Natural killer cell (primary cell): ENCODE results near the gene RGS12. TPM values are rescaled to one million over a fixed set of nuclear protein-coding genes. Genes with fewer than 3 reads are reported as not detected.

Source experiments
- ATAC-seq, 3 donors: fragments of 150-1000 bp in 2 of 3; fragments of 200-7000 bp in 1 of 3; cut with Tn5 transposase; 1 replicate in 1 of 3; 2 replicates in 2 of 3; pipeline ENCODE4 v1.10.0; 2021; ENCODE audit warnings: mild to moderate bottlenecking in 2 of 3, moderate library complexity in 2 of 3
- DNase-seq, 2 donors: peaks; one replicate each; pipeline versions ENCODE4 v3.0.0 to v3.0.0-alpha.2; 2013 to 2021; ENCODE audit warnings: mixed read lengths in 1 of 2
- H3K27ac ChIP-seq: one replicate; pipeline ENCODE4 v1.5.1; 2013; ENCODE audit warnings: mild to moderate bottlenecking, low read length
- H3K27me3 ChIP-seq: one replicate; pipeline ENCODE4 v1.6.1; 2013; ENCODE audit warnings: low read length; ENCODE audit not compliant: control insufficient read depth, insufficient read depth
- H3K36me3 ChIP-seq: one replicate; pipeline ENCODE4 v1.6.1; 2013; ENCODE audit warnings: low read length; ENCODE audit not compliant: control insufficient read depth, insufficient read depth
- H3K4me1 ChIP-seq: one replicate; pipeline ENCODE4 v1.6.1; 2013; ENCODE audit warnings: low read length; ENCODE audit not compliant: control insufficient read depth, insufficient read depth
- H3K4me3 ChIP-seq: one replicate; pipeline ENCODE4 v1.5.1; 2013; ENCODE audit warnings: low read length
- H3K9me3 ChIP-seq: one replicate; pipeline ENCODE4 v1.6.1; 2013; ENCODE audit warnings: low read length; ENCODE audit not compliant: control insufficient read depth, insufficient read depth
- H3K27ac Mint-ChIP-seq, 2 donors: one replicate each; pipeline ENCODE4 v1.8.0; 2022; ENCODE audit warnings: mild to moderate bottlenecking in 2 of 2, mixed read lengths in 2 of 2, moderate library complexity in 1 of 2
- H3K27me3 Mint-ChIP-seq, 2 donors: one replicate each; pipeline ENCODE4 v1.8.0; 2022; ENCODE audit warnings: low read depth in 2 of 2, mixed read lengths in 2 of 2
- H3K36me3 Mint-ChIP-seq: one replicate; pipeline ENCODE4 v1.8.0; 2022; ENCODE audit warnings: mixed read lengths
- H3K4me1 Mint-ChIP-seq, 2 donors: one replicate each; pipeline ENCODE4 v1.8.0; 2022; ENCODE audit warnings: mixed read lengths in 2 of 2
- H3K4me3 Mint-ChIP-seq: one replicate; pipeline ENCODE4 v1.8.0; 2022; ENCODE audit warnings: mild to moderate bottlenecking, moderate library complexity, mixed read lengths
- H3K9me3 Mint-ChIP-seq, 2 donors: one replicate each; pipeline ENCODE4 v1.8.0; 2022; ENCODE audit warnings: mixed read lengths in 2 of 2
- WGBS: methylation state at CpG from one replicate; pipeline ENCODE4 v1.1.7; 2013; ENCODE audit warnings: missing lambda C conversion rate; ENCODE audit not compliant: insufficient coverage; 5-methylcytosine and 5-hydroxymethylcytosine counted together
- intact Hi-C: fragments of 100-400 bp; cut with micrococcal nuclease; formaldehyde crosslinking; loops from one replicate; pipeline ENCODE4 v1.14.2; 2022
- total RNA-seq, 4 donors: library from RNA; stranded (reverse); fragments of 120-200 nt in 1 of 4; gene quantifications; one replicate each; pipeline versions ENCODE4 v1.2.3 to v1.2.4, GENCODE V29; 2013 to 2022
- TF ChIP-seq, protein P1 (sequence below): fragments of 200-600 bp; IDR thresholded peaks from one replicate; pipeline ENCODE4 v1.8.0; 2022; ENCODE audit warnings: antibody characterized with exemption

RGS12 gene
- total RNA-seq, 3 donors from 2014 or later (not counting 1 experiment from before 2014, with no cell fraction given), result 10.5 to 12.3 (median 10.6) TPM

DNA sequence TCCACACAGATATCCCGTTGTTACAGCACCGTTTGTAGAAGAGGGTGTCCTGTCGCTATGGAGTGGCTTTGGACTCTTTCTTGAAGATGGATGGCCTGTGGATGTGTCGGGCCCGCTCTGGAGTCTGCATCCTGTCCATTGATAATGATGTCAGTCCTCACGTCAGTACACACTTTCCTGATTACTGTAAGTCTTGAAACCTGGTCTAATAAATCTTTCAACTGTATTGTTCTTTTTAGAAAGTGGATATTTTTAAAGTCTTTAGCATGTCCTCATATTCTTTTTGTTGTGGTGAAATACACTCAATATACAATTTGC lies 29.0 kb upstream of the RGS12 start:
- no peaks in the 10 kb centered on the region for H3K27me3 Mint-ChIP-seq
- no peak overlapping the region for H3K4me3 Mint-ChIP-seq
- WGBS, result 85% methylated on average over 6 of the region's 6 CpGs
- no peaks in the 10 kb centered on the region for H3K9me3 Mint-ChIP-seq
- no peaks in the 10 kb centered on the region for H3K36me3 Mint-ChIP-seq
- H3K4me1 Mint-ChIP-seq, result no peaks in the 10 kb centered on the region
- intact Hi-C loops, result no loop called here
- no peak for ATAC-seq
- H3K4me3 ChIP-seq, result no peak overlapping the region
- no peaks in the 10 kb centered on the region for H3K9me3 ChIP-seq
- TF ChIP-seq, protein P1, sequence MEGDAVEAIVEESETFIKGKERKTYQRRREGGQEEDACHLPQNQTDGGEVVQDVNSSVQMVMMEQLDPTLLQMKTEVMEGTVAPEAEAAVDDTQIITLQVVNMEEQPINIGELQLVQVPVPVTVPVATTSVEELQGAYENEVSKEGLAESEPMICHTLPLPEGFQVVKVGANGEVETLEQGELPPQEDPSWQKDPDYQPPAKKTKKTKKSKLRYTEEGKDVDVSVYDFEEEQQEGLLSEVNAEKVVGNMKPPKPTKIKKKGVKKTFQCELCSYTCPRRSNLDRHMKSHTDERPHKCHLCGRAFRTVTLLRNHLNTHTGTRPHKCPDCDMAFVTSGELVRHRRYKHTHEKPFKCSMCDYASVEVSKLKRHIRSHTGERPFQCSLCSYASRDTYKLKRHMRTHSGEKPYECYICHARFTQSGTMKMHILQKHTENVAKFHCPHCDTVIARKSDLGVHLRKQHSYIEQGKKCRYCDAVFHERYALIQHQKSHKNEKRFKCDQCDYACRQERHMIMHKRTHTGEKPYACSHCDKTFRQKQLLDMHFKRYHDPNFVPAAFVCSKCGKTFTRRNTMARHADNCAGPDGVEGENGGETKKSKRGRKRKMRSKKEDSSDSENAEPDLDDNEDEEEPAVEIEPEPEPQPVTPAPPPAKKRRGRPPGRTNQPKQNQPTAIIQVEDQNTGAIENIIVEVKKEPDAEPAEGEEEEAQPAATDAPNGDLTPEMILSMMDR, result no peak
- no peaks in the 10 kb centered on the region for H3K36me3 ChIP-seq
- H3K27ac ChIP-seq, result no peak overlapping the region
- H3K27me3 ChIP-seq, result no peaks in the 10 kb centered on the region
- H3K27ac Mint-ChIP-seq, result no peak overlapping the region
- no peaks in the 10 kb centered on the region for H3K4me1 ChIP-seq
- no peak for DNase-seq

DNA sequence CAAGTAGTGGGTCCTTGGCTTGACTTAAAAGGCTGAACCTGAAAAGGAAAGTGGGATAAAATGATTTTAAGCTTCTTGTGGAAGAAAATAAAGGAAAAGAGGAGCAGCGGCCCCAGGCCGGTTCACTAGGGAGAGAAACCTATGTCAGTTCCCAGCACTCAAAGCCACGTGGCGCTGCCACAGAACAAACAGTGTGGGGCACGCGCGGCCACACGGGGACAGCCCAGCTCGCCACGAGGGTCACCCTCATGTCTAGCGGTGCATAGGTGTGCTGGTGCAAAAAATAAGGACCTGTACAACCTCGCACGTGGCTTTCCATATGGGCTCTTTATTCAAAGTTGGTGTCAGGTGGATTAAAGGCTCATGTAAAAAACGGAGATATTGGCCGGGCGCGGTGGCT lies 26.7 kb upstream of the RGS12 start:
- Histone ChIP-seq H3K27me3 (no peaks in the 10 kb centered on the region), H3K27ac (no peak overlapping the region), H3K4me3 (no peak overlapping the region), H3K9me3 (no peaks in the 10 kb centered on the region), H3K36me3 (no peaks in the 10 kb centered on the region), H3K4me1 (no peaks in the 10 kb centered on the region)
- 93% methylated on average over 15 of the region's 17 CpGs for WGBS
- TF ChIP-seq, protein P1, result no peak
- Mint-ChIP-seq H3K4me3 (no peak overlapping the region), H3K27me3 (no peaks in the 10 kb centered on the region), H3K4me1 (no peaks in the 10 kb centered on the region), H3K27ac (no peak overlapping the region), H3K36me3 (no peaks in the 10 kb centered on the region), H3K9me3 (no peaks in the 10 kb centered on the region)
- intact Hi-C loops, result no loop called here
- ATAC-seq, result no peak
- no peak for DNase-seq

DNA sequence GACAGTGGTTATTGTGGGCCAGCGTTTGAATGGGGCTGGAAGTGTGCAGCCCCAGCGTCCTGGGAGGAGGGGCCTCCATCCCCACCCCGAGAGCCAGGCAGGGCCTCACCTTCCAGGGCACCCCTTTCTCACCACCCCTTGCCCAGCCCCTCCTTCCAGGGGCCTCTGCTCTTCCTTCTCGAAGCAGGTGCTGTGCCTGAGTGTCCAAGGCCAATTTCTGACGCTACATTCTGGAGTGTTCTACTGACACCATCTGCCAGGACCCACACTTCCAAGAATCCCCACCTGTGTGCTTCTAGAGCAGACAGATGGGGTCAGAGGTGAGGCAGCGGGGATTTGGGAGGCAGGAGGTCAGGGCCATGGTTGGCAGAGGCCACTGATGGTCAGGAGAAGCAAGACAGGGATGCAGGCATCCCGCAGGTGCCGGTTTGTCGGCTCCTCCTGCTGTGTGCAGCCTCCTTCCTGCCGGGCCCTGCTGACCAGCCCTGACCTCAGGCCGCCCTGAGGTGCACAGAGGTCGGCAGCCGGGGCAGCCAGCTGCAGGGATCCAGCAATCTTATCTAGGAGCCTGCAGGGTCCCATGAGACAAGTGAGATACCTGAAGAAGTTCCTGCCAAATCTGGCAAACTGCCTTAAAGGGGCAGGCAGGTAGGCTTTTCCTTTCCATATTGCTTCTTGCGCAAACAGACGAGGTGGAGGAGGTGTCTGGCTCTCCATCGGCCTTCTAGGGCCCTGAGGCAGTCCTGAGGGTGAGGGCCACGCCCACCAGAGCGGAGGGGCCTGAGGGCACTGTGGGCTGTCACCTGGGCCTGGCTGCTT lies 25.0 kb upstream of the RGS12 start:
- no peaks in the 10 kb centered on the region for H3K4me1 Mint-ChIP-seq

More for the DNA sequence above, 25.0 kb upstream of the RGS12 start:
- no peak overlapping the region for H3K4me3 Mint-ChIP-seq
- no peaks in the 10 kb centered on the region for H3K36me3 Mint-ChIP-seq
- 84% methylated on average over 18 of the region's 18 CpGs for whole genome bisulfite sequencing
- intact Hi-C loops, result no loop called here
- H3K27ac Mint-ChIP-seq, result no peak overlapping the region
- no peak overlapping the region for H3K27ac ChIP-seq
- DNase-seq (no peak), ATAC-seq (no peak)
- TF ChIP-seq, protein P1, result no peak
- no peaks in the 10 kb centered on the region for H3K27me3 Mint-ChIP-seq
- no peaks in the 10 kb centered on the region for H3K9me3 ChIP-seq
- H3K4me1 ChIP-seq, result no peaks in the 10 kb centered on the region
- H3K27me3 ChIP-seq, result no peaks in the 10 kb centered on the region
- no peak overlapping the region for H3K4me3 ChIP-seq
- H3K36me3 ChIP-seq, result no peaks in the 10 kb centered on the region
- no peaks in the 10 kb centered on the region for H3K9me3 Mint-ChIP-seq
